ENCODE data around the gene CXCL1.

The CXCL1 gene

GRCh38 chr4:73851293-73851692 lies 17.9 kb upstream of the CXCL1 start:
- no peak for DNase-seq (ENCODE audit: low read depth)

GRCh38 chr4:73852771-73853170 lies 16.4 kb upstream of the CXCL1 start:
- DNase-seq (ENCODE audit: low read depth), result no peak

GRCh38 chr4:73853246-73853704 lies 15.9 kb upstream of the CXCL1 start, which contains the start of gene PF4V1:
TSS of gene PF4V1 (plus strand) at chr4:73853296. CDS start at chr4:73853363, 67 bp downstream.
- DNase-seq (ENCODE audit: low read depth), result no peak

- no peak for DNase-seq (ENCODE audit: low read depth)
These were observed 15.3 kb upstream of the CXCL1 start for GRCh38 chr4:73853718-73854473.

DNA sequence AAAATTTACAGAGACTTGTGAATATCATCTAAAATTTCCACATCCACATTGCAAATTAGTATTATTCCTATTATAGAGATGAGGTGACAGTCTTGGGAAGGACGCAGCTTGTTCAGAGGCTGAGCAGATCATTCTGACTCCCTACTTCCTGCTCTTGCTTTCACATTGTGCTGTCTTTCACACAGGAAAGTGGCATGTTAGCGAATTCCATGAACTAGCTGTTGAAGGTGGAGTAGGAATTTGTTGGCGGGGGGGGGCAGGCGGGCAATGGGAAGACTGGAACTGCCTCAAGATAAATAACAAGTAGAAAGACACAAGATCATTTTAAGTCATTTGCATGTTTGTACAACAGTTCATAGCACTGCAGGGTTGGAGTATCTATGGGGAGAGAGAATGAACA lies 13.8 kb upstream of the CXCL1 start:
- DNase-seq (ENCODE audit: low read depth), result no peak

DNA sequence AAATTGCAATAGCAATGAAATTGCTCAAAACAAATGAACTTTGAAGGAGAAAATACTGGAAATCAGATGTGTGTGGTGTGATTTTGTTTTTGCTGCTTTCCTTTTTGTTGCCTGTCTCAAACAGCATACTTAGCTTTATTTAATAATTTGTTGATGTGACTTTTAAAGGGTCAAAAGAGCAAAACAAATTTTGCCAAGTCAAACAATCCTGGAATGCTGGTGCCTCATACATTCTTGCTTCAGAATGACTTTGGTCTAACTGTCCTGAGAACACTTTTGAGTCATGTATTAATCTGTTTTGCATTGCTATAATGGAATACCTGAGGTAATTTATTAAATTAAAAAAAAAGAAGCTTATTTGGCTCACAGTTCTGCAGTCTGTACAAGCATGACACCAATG lies 12.7 kb upstream of the CXCL1 start:
- DNase-seq (ENCODE audit: low read depth), result no peak

- no peak for DNase-seq (ENCODE audit: low read depth)
These were observed 9.5 kb upstream of the CXCL1 start for GRCh38 chr4:73859614-73860088.

- no peak for DNase-seq (ENCODE audit: low read depth)
These were observed 9.0 kb upstream of the CXCL1 start for GRCh38 chr4:73860181-73860580.

GRCh38 chr4:73860917-73861316 lies 8.3 kb upstream of the CXCL1 start:
- no peak for DNase-seq (ENCODE audit: low read depth)

GRCh38 chr4:73862322-73862721 lies 6.9 kb upstream of the CXCL1 start:
- no peak for DNase-seq (ENCODE audit: low read depth)

DNA sequence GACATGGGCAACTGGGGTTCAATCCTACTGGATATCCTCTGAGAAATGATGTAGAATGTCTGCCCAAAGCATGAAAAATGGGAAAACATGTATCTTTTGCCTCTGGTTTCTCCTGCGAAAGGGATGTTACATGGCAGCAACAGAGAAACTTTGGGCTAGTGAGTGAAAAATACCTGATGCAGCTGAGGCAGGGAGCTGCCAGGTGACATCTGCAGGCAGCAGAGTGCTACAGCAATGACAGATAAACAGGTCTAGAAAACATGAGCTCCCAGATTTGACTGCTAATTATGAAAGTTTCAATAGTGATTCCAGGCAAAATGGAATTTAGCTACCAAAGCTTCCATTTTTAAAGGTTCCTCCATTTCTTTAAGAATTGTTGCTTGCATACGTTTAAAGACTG lies 4.8 kb upstream of the CXCL1 start:
- no peak for DNase-seq (ENCODE audit: low read depth)

DNA sequence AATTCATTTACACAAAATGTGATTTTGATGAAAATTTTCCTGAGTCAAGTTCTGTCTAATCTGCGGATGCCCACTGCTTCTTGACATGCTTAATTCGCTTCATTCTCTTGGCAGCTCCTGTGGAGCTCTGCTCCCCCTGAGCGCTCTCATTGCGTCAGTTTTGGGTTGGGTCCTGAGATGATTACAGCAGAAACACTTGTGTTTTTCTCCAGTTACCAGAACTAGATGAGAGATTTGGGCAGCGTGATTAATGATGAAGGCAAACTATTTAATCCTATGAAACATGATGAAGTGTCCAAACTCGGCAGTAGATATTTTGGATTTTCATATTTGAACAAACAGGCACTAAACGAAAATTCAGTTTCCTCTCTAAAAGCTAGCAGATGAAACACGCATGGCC lies 4.2 kb upstream of the CXCL1 start:
- no peak for DNase-seq (ENCODE audit: low read depth)

DNA sequence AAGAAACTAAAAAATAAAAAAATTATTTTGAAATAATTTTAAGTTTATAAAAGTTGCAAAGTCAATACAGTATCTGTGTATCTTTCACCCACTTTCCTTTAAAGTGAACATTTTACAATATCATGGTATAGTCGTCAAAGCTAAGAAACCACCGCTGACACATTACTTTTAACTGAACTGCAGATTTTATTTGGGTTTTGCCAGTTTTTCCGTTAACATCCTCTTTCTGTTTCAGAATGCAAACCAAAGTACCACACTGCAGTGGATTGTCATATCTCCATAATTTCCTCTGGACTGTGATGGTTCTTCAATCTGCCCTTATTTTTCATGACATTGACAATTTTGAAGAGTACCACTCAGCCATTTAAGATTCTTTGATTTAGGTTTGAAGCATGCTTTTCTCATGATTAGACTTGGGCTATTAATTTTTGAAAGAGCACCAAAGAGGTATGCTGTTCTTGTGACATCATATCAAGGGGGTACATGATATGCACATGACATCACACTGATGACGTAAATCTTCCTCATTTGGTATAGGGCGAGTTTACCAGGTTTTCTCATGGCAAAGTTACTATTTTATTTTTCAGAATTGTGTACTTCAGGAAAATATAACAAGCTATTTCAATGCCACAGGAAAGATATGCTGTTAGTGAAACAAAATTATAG lies 3.6 kb upstream of the CXCL1 start:
- DNase-seq (ENCODE audit: low read depth), result no peak

DNA sequence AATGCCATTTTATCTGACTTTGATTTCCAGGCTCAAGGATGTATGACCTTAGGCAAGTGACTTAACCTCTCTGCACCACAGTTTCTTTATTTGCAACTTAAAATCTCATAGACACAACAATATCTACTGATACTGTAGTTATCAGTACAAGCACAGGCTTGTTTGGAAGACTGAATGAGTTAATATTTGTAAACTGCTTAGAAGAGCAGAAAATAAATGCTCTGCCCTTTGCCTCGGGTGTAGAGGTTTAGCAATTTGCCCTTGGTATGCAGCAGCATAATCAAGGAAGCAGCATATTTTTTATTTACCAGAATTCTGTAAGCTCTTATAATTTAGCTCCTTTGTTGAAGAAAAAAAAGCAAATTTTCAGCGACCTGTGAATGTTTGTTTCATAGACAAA lies 2.9 kb upstream of the CXCL1 start:
- no peak for DNase-seq (ENCODE audit: low read depth)

GRCh38 chr4:73867783-73868182 lies 1.4 kb upstream of the CXCL1 start:
- DNase-seq (ENCODE audit: low read depth), result no peak

DNA sequence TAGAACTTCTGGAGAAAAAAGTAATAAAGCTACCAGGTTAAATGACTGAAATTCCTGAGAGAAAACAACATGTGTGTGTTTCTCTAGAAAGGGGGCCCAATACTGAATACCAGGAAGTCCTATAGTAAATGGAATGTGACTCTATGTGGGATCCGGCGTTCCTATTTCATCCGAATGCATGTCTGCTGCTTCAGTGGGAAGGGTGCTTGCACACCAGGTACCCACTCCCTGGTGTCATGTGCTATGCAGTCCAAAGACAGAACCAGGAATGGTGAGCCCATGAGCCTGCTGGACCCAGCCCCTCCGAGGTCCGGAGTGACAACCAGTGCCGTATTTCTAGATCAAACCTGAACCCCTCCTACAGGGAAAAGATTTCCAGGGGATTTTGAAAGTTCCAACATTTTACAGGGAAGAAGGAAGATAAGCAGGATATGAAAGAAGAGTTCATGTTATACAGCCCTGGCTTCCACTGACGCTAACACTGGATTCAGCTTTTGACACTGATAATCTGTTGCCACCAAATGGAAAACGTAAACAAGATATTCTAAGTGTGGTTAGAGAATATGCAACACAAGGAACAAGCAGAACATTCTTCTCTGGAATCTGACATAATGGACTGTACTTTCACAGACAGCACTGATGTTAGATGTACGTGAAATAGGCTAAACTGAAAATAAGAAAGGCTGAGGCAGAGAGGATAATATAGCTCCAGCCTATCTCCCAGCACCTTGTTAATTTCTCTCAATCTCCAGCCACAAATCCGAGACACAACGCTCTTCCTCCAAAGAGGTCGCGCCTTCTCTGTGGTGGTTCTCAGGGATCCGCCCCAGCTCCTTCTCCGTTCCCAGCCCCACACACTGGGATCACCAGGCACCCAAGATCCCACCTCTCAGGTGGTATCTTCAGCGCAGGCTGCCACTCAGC lies 725 bp upstream of the CXCL1 start:
- DNase-seq (ENCODE audit: low read depth), result no peak

DNA sequence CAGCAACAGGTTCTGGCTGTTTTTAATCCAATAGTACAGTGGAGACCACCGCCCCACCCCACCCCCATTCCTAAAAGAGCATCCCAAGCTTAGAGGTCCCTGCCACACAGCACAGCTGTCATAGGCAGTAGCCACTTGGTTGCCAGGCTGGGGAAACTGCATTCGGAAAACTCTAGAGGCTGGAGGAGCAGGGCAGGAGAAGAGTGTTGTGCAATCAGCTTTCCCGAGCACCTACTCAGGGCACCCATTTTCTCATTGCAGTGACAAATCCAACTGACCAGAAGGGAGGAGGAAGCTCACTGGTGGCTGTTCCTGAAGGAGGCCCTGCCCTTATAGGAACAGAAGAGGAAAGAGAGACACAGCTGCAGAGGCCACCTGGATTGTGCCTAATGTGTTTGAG lies 1.1 kb downstream of the CXCL1 start:
- no peak for DNase-seq (ENCODE audit: low read depth)

DNA sequence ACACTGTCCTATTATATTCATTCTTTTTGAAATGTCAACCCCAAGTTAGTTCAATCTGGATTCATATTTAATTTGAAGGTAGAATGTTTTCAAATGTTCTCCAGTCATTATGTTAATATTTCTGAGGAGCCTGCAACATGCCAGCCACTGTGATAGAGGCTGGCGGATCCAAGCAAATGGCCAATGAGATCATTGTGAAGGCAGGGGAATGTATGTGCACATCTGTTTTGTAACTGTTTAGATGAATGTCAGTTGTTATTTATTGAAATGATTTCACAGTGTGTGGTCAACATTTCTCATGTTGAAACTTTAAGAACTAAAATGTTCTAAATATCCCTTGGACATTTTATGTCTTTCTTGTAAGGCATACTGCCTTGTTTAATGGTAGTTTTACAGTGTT lies 1.6 kb downstream of the CXCL1 start:
- DNase-seq (ENCODE audit: low read depth), result no peak

DNA sequence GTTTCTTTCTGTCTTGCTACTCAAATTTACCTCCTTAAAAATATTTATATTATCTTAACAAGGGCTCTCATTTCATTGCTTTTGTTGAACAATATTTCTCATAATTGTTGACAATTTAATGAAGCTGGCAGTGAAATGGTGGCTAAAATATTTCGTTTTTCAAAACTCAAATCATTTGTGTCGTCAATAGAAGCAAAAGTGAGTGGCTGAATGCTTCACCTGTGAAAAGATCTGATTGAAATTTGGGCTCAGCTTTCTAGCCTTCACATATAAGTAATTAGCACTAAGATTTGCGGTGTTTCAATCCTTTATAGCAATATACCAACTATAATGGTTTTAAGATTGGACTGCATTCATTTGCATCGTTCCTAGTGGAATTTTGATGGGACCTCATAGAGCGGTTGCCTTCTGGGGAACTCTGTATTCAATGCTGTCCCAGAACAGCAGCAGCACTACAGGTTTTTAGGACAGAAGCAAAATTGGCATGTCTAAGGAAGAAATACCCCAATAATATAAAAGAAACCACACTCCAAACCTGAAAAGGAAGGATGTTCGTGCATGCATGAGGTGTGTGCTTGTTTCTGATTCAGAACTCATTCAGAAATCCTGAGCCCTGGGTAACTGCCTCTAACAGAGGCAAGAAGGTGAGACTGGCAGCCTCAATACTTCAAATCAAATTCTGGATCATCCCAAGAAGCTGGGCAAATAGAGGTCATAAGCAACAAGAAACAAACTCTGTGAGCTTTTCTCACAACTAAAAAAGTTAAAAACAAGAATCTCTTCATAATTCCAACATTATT lies 2.5 kb downstream of the CXCL1 start:
- DNase-seq (ENCODE audit: low read depth), result no peak

- no peak for DNase-seq (ENCODE audit: low read depth)
These were observed 3.3 kb downstream of the CXCL1 start for GRCh38 chr4:73872316-73873108.

GRCh38 chr4:73874386-73874785 lies 5.2 kb downstream of the CXCL1 start:
- DNase-seq (ENCODE audit: low read depth), result no peak

Data from stimulated activated CD8-positive, alpha-beta memory T cell treated with anti-CD3 and anti-CD28 coated beads, Interleukin-12 subunit alpha, Interleukin-12 subunit beta, amount 100 ng/mL, for 4 hours (primary cell).